ENCODE measurements around the gene SLC25A18.
A peak's percentile ranks its signal among the peaks of the same experiment; 100 is the strongest.
"Not testable (repeated sequence)": the region's sequence is repeated elsewhere in the genome, so short reads cannot be mapped to it uniquely, and the experiment has no call there.

SLC25A18 gene

GRCh38 chr22:17566016-17566687 is 2.9 kb downstream of the SLC25A18 start:
- in situ Hi-C loops (cut with HindIII; ENCODE audit: low pct_ligation_motif_present, low pct_unique_long_range_greater_than_20kb, low sequenced_read_pairs), result not testable (repeated sequence)

GRCh38 chr22:17566776-17567175 is 3.5 kb downstream of the SLC25A18 start:
- in situ Hi-C loops (cut with HindIII; ENCODE audit: low pct_ligation_motif_present, low pct_unique_long_range_greater_than_20kb, low sequenced_read_pairs), result no loop called here
- DNase-seq, result no peak

More at GRCh38 chr22:17566016-17566687, 2.9 kb downstream of the SLC25A18 start:
- DNase-seq, result not testable (repeated sequence)

- no peak for DNase-seq
- in situ Hi-C loops (cut with HindIII; ENCODE audit: low pct_ligation_motif_present, low pct_unique_long_range_greater_than_20kb, low sequenced_read_pairs), result no loop called here
Measured at GRCh38 chr22:17569971-17570511, 6.7 kb downstream of the SLC25A18 start.

GRCh38 chr22:17570851-17571631 is 7.7 kb downstream of the SLC25A18 start:
- DNase-seq, result no peak
- in situ Hi-C loops (cut with HindIII; ENCODE audit: low pct_ligation_motif_present, low pct_unique_long_range_greater_than_20kb, low sequenced_read_pairs), result no loop called here

GRCh38 chr22:17575151-17575550 is 11.9 kb downstream of the SLC25A18 start:
- in situ Hi-C loops (cut with HindIII; ENCODE audit: low pct_ligation_motif_present, low pct_unique_long_range_greater_than_20kb, low sequenced_read_pairs), result no loop called here
- DNase-seq, result no peak

- DNase-seq, result no peak
- in situ Hi-C loops (cut with HindIII; ENCODE audit: low pct_ligation_motif_present, low pct_unique_long_range_greater_than_20kb, low sequenced_read_pairs), result no loop called here
Measured at GRCh38 chr22:17575681-17576080, 12.4 kb downstream of the SLC25A18 start.

GRCh38 chr22:17576470-17576869 is 13.2 kb downstream of the SLC25A18 start:
- DNase-seq, result peak; percentile 54
- in situ Hi-C loops (cut with HindIII; ENCODE audit: low pct_ligation_motif_present, low pct_unique_long_range_greater_than_20kb, low sequenced_read_pairs), result no loop called here

GRCh38 chr22:17578136-17578754 is 14.9 kb downstream of the SLC25A18 start:
- no peak for DNase-seq
- in situ Hi-C loops (cut with HindIII; ENCODE audit: low pct_ligation_motif_present, low pct_unique_long_range_greater_than_20kb, low sequenced_read_pairs), result no loop called here

- in situ Hi-C loops (cut with HindIII; ENCODE audit: low pct_ligation_motif_present, low pct_unique_long_range_greater_than_20kb, low sequenced_read_pairs), result no loop called here
- DNase-seq, result no peak
Measured at GRCh38 chr22:17579535-17579981, 16.3 kb downstream of the SLC25A18 start.

- in situ Hi-C loops (cut with HindIII; ENCODE audit: low pct_ligation_motif_present, low pct_unique_long_range_greater_than_20kb, low sequenced_read_pairs), result no loop called here
Measured at GRCh38 chr22:17580441-17581031, 17.2 kb downstream of the SLC25A18 start.

GRCh38 chr22:17581056-17581455 is 17.8 kb downstream of the SLC25A18 start:
- in situ Hi-C loops (cut with HindIII; ENCODE audit: low pct_ligation_motif_present, low pct_unique_long_range_greater_than_20kb, low sequenced_read_pairs), result no loop called here

More at GRCh38 chr22:17580441-17581031, 17.2 kb downstream of the SLC25A18 start:
- DNase-seq, result no peak

GRCh38 chr22:17581631-17582030 is 18.3 kb downstream of the SLC25A18 start:
- in situ Hi-C loops (cut with HindIII; ENCODE audit: low pct_ligation_motif_present, low pct_unique_long_range_greater_than_20kb, low sequenced_read_pairs), result no loop called here
- no peak for DNase-seq

More at GRCh38 chr22:17581056-17581455, 17.8 kb downstream of the SLC25A18 start:
- no peak for DNase-seq

GRCh38 chr22:17583151-17583550 is 19.9 kb downstream of the SLC25A18 start:
- in situ Hi-C loops (cut with HindIII; ENCODE audit: low pct_ligation_motif_present, low pct_unique_long_range_greater_than_20kb, low sequenced_read_pairs), result no loop called here
- no peak for DNase-seq

- in situ Hi-C loops (cut with HindIII; ENCODE audit: low pct_ligation_motif_present, low pct_unique_long_range_greater_than_20kb, low sequenced_read_pairs), result no loop called here
- DNase-seq, result no peak
Measured at GRCh38 chr22:17586831-17587440, 23.6 kb downstream of the SLC25A18 start.

GRCh38 chr22:17587629-17588028 is 24.3 kb downstream of the SLC25A18 start:
- DNase-seq, result no peak
- in situ Hi-C loops (cut with HindIII; ENCODE audit: low pct_ligation_motif_present, low pct_unique_long_range_greater_than_20kb, low sequenced_read_pairs), result no loop called here

- in situ Hi-C loops (cut with HindIII; ENCODE audit: low pct_ligation_motif_present, low pct_unique_long_range_greater_than_20kb, low sequenced_read_pairs), result no loop called here
- no peak for DNase-seq
Measured at GRCh38 chr22:17588606-17589005, 25.3 kb downstream of the SLC25A18 start.

- in situ Hi-C loops (cut with HindIII; ENCODE audit: low pct_ligation_motif_present, low pct_unique_long_range_greater_than_20kb, low sequenced_read_pairs), result no loop called here
Measured at GRCh38 chr22:17589810-17590375, 26.6 kb downstream of the SLC25A18 start.

GRCh38 chr22:17590586-17590985 is 27.3 kb downstream of the SLC25A18 start:
- no peak for DNase-seq
- in situ Hi-C loops (cut with HindIII; ENCODE audit: low pct_ligation_motif_present, low pct_unique_long_range_greater_than_20kb, low sequenced_read_pairs), result no loop called here

More at GRCh38 chr22:17589810-17590375, 26.6 kb downstream of the SLC25A18 start:
- no peak for DNase-seq
